GM19238 (cell line): ENCODE results near the gene IPO13.

Experiments used
- DNase-seq: peaks from one replicate; pipeline ENCODE4 v3.0.0; 2011; ENCODE audit warnings: low spot score; ENCODE audit not compliant: insufficient read length

The IPO13 gene

GRCh38 chr1:43930168-43930948 is 16.4 kb upstream of the IPO13 start:
- no peak for DNase-seq

GRCh38 chr1:43930949-43931275 is 15.8 kb upstream of the IPO13 start:
- DNase-seq = no peak

GRCh38 chr1:43931711-43932660 is 14.8 kb upstream of the IPO13 start:
- no peak for DNase-seq

GRCh38 chr1:43932786-43933385 is 13.9 kb upstream of the IPO13 start:
- no peak for DNase-seq

- no peak for DNase-seq
These were observed 13.2 kb upstream of the IPO13 start, which contains the start of gene ARTN for GRCh38 chr1:43933386-43934100. Gene ARTN, plus strand, starts transcription at chr1:43933801. Its CDS starts 1,856 bp downstream, at chr1:43935657.

- DNase-seq = peak; percentile 86
These were observed 12.4 kb upstream of the IPO13 start for GRCh38 chr1:43934101-43934985.

- no peak for DNase-seq
These were observed 11.8 kb upstream of the IPO13 start for GRCh38 chr1:43934986-43935324.

- DNase-seq = no peak
These were observed 10.9 kb upstream of the IPO13 start for GRCh38 chr1:43935711-43936427.

- DNase-seq = no peak
These were observed 10.2 kb upstream of the IPO13 start for GRCh38 chr1:43936431-43937151.

GRCh38 chr1:43937179-43937865 is 9.4 kb upstream of the IPO13 start:
- no peak for DNase-seq

- DNase-seq = no peak
These were observed 8.4 kb upstream of the IPO13 start for GRCh38 chr1:43938383-43938782.

- no peak for DNase-seq
These were observed 7.7 kb upstream of the IPO13 start for GRCh38 chr1:43938892-43939587.

GRCh38 chr1:43942411-43942810 is 4.3 kb upstream of the IPO13 start:
- no peak for DNase-seq

GRCh38 chr1:43944860-43945259 is 1.9 kb upstream of the IPO13 start:
- no peak for DNase-seq

GRCh38 chr1:43945674-43946235 is 995 bp upstream of the IPO13 start:
- no peak for DNase-seq

- DNase-seq = no peak
These were observed 517 bp downstream of the IPO13 start for GRCh38 chr1:43947061-43947873.
